Activated gamma-delta T cell (primary cell): ENCODE data around the gene GOLGB1.

ENCODE experiments used
- DNase-seq: peaks from one replicate; lab custom pipeline; 2025; lab: John Stamatoyannopoulos, UW

Gene GOLGB1

GRCh38 chr3:121740896-121741295 is 8.6 kb downstream of the GOLGB1 start:
- DNase-seq: no peak

- DNase-seq: no peak
These were observed 9.6 kb downstream of the GOLGB1 start for GRCh38 chr3:121739902-121740301.

- DNase-seq: no peak
These were observed 11.9 kb downstream of the GOLGB1 start for GRCh38 chr3:121737644-121738043.

- DNase-seq: no peak
These were observed 13.4 kb downstream of the GOLGB1 start for GRCh38 chr3:121736112-121736511.

- DNase-seq: no peak
These were observed 14.4 kb downstream of the GOLGB1 start for GRCh38 chr3:121735047-121735696.

- DNase-seq: no peak
These were observed 18.4 kb downstream of the GOLGB1 start for GRCh38 chr3:121730940-121731687.

GRCh38 chr3:121724130-121724529 is 25.4 kb downstream of the GOLGB1 start:
- no peak for DNase-seq

- no peak for DNase-seq
These were observed 26.1 kb downstream of the GOLGB1 start for GRCh38 chr3:121723485-121723884.

- DNase-seq: no peak
These were observed 27.1 kb downstream of the GOLGB1 start for GRCh38 chr3:121722411-121722810.

GRCh38 chr3:121720163-121720562 is 29.4 kb downstream of the GOLGB1 start:
- no peak for DNase-seq

GRCh38 chr3:121719423-121719822 is 30.1 kb downstream of the GOLGB1 start:
- no peak for DNase-seq

- no peak for DNase-seq
These were observed 31.2 kb downstream of the GOLGB1 start for GRCh38 chr3:121718205-121718846.

GRCh38 chr3:121710347-121710746 is 39.2 kb downstream of the GOLGB1 start:
- DNase-seq: no peak

GRCh38 chr3:121707531-121708273 is 41.8 kb downstream of the GOLGB1 start:
- no peak for DNase-seq

GRCh38 chr3:121705541-121705940 is 44.0 kb downstream of the GOLGB1 start:
- no peak for DNase-seq

- no peak for DNase-seq
These were observed 45.6 kb downstream of the GOLGB1 start for GRCh38 chr3:121703973-121704372.

GRCh38 chr3:121698901-121699300 is 50.6 kb downstream of the GOLGB1 start:
- DNase-seq: no peak

- DNase-seq: no peak
These were observed 51.1 kb downstream of the GOLGB1 start for GRCh38 chr3:121698476-121698875.

- no peak for DNase-seq
These were observed 53.4 kb downstream of the GOLGB1 start for GRCh38 chr3:121696186-121696585.

GRCh38 chr3:121692010-121692699 is 57.4 kb downstream of the GOLGB1 start:
- DNase-seq: no peak

GRCh38 chr3:121690777-121691405 is 58.6 kb downstream of the GOLGB1 start:
- no peak for DNase-seq
